CD14-positive monocyte (primary cell): ENCODE results near the gene KLK10. TPM values are rescaled to one million over a fixed set of nuclear protein-coding genes. Genes with fewer than 3 reads are reported as not detected.
A peak's percentile ranks its signal among the peaks of the same experiment; 100 is the strongest.

Experiments
- DNase-seq, 3 donors: peaks; one replicate each; pipeline ENCODE4 v3.0.0-alpha.2; 2011 to 2022
- H2AFZ ChIP-seq: 2 replicates; pipeline ENCODE4 v1.6.0; 2012; ENCODE audit warnings: mild to moderate bottlenecking, low read depth, low read length, inconsistent platforms; ENCODE audit not compliant: insufficient read depth, poor library complexity, severe bottlenecking
- H3K27ac ChIP-seq, 2 donors: 1 replicate in 1 of 2; 2 replicates in 1 of 2; pipeline ENCODE4 v1.5.1; 2012 to 2013; ENCODE audit warnings: low read length in 2 of 2, control low read depth in 1 of 2, inconsistent platforms in 1 of 2, low read depth in 1 of 2, mild to moderate bottlenecking in 1 of 2
- H3K27me3 ChIP-seq, 2 donors: one replicate each; pipeline versions ENCODE4 v1.6.0 to v1.6.1; 2011 to 2013; ENCODE audit warnings: low read length in 2 of 2; ENCODE audit not compliant: control insufficient read depth in 2 of 2, insufficient read depth in 2 of 2
- H3K36me3 ChIP-seq, 2 donors: replicated peaks in 1 of 2; 1 replicate in 1 of 2; 2 replicates in 1 of 2; pipeline versions ENCODE4 v1.5.1 to v1.6.1; 2012 to 2013; ENCODE audit warnings: low read length in 2 of 2, control low read depth in 1 of 2, inconsistent platforms in 1 of 2, mild to moderate bottlenecking in 1 of 2; ENCODE audit not compliant: insufficient read depth in 2 of 2, control insufficient read depth in 1 of 2
- H3K4me1 ChIP-seq, 2 donors: 1 replicate in 1 of 2; 2 replicates in 1 of 2; pipeline versions ENCODE4 v1.5.1 to v1.6.1; 2012 to 2013; ENCODE audit warnings: low read length in 2 of 2, control low read depth in 1 of 2, inconsistent platforms in 1 of 2, mild to moderate bottlenecking in 1 of 2, moderate library complexity in 1 of 2; ENCODE audit not compliant: insufficient read depth in 2 of 2, control insufficient read depth in 1 of 2
- H3K4me2 ChIP-seq: replicated peaks from 2 replicates; pipeline ENCODE3; 2012; ENCODE audit warnings: low read length, moderate library complexity, mild to moderate bottlenecking; ENCODE audit not compliant: poor library complexity, severe bottlenecking; ENCODE audit errors: extremely low read depth
- H3K4me3 ChIP-seq, 3 experiments: fragments of 200-600 bp in 1 of 3; sonication (generic) in 1 of 3; replicated peaks in 1 of 3; 1 replicate in 2 of 3; 2 replicates in 1 of 3; pipeline ENCODE4 v1.5.1; 2011 to 2013; ENCODE audit warnings: low read length in 3 of 3, mild to moderate bottlenecking in 3 of 3, control low read depth in 2 of 3, low read depth in 2 of 3, inconsistent platforms in 1 of 3, moderate library complexity in 1 of 3
- H3K79me2 ChIP-seq: 2 replicates; pipeline ENCODE4 v1.6.0; 2012; ENCODE audit warnings: mild to moderate bottlenecking, control low read depth, inconsistent platforms, low read length, moderate library complexity; ENCODE audit not compliant: insufficient read depth
- H3K9ac ChIP-seq: 2 replicates; pipeline ENCODE4 v1.6.0; 2017; ENCODE audit warnings: low read length, mild to moderate bottlenecking; ENCODE audit not compliant: insufficient read depth, poor library complexity, severe bottlenecking
- H3K9me3 ChIP-seq, 2 donors: replicated peaks in 1 of 2; 1 replicate in 1 of 2; 2 replicates in 1 of 2; pipeline versions ENCODE4 v1.5.1 to v1.6.1; 2012 to 2013; ENCODE audit warnings: low read length in 2 of 2, control low read depth in 1 of 2; ENCODE audit not compliant: control insufficient read depth in 1 of 2, insufficient read depth in 1 of 2
- H4K20me1 ChIP-seq: 2 replicates; pipeline ENCODE4 v1.6.0; 2012; ENCODE audit warnings: mild to moderate bottlenecking, low read length, control low read depth, moderate library complexity; ENCODE audit not compliant: insufficient read depth
- H3K27ac Mint-ChIP-seq, 7 donors: one replicate each; pipeline ENCODE4 v1.8.0; 2020; ENCODE audit warnings: mild to moderate bottlenecking in 7 of 7, mixed read lengths in 7 of 7, moderate library complexity in 6 of 7, inconsistent platforms in 2 of 7
- H3K27me3 Mint-ChIP-seq, 3 donors: one replicate each; pipeline ENCODE4 v1.8.0; 2021 to 2022; ENCODE audit warnings: low read depth in 3 of 3, mild to moderate bottlenecking in 3 of 3, mixed read lengths in 3 of 3, moderate library complexity in 3 of 3, inconsistent platforms in 1 of 3
- H3K36me3 Mint-ChIP-seq, 2 donors: one replicate each; pipeline ENCODE4 v1.8.0; 2020; ENCODE audit warnings: mixed read lengths in 2 of 2, inconsistent platforms in 1 of 2, mild to moderate bottlenecking in 1 of 2
- H3K4me1 Mint-ChIP-seq: one replicate; pipeline ENCODE4 v1.8.0; 2020; ENCODE audit warnings: mild to moderate bottlenecking, mixed read lengths
- H3K4me3 Mint-ChIP-seq, 2 donors: one replicate each; pipeline ENCODE4 v1.8.0; 2020; ENCODE audit warnings: mild to moderate bottlenecking in 2 of 2, mixed read lengths in 2 of 2, moderate library complexity in 1 of 2
- H3K9me3 Mint-ChIP-seq, 7 donors: one replicate each; pipeline ENCODE4 v1.8.0; 2020 to 2022; ENCODE audit warnings: mixed read lengths in 7 of 7, mild to moderate bottlenecking in 6 of 7, moderate library complexity in 6 of 7, inconsistent platforms in 2 of 7
- CTCF ChIP-seq: fragments of 200-600 bp; IDR thresholded peaks from one replicate; pipeline ENCODE4 v1.8.0; 2022; ENCODE audit warnings: antibody characterized with exemption, mild to moderate bottlenecking
- WGBS: methylation state at CpG from one replicate; pipeline ENCODE4 v1.1.5; 2013; ENCODE audit warnings: missing lambda C conversion rate; ENCODE audit not compliant: insufficient coverage; 5-methylcytosine and 5-hydroxymethylcytosine counted together
- intact Hi-C, 2 donors: fragments of 100-400 bp; cut with micrococcal nuclease; formaldehyde crosslinking; loops; one replicate each; pipeline versions ENCODE4 v1.15.0 to v1.15.1; 2023
- polyA plus RNA-seq, 3 donors: library from polyadenylated mRNA; depleted of rRNA in 1 of 3; unstranded in 2 of 3; stranded (reverse) in 1 of 3; fragments of 300-500 nt in 2 of 3; fragments of >200 nt in 1 of 3; fragmentation: Illumina TruSeq in 2 of 3; gene quantifications; 1 replicate in 2 of 3; 2 replicates in 1 of 3; pipeline ENCODE4 v1.2.3, GENCODE V29; 2012 to 2021

The KLK10 gene
- polyA plus RNA-seq, 3 donors: not detected

- no peaks in the 10 kb centered on the region for H4K20me1 ChIP-seq
- no peak overlapping the region for H3K9ac ChIP-seq
- TF ChIP-seq CTCF: no peak
- no peak overlapping the region for H3K4me2 ChIP-seq
- no peaks in the 10 kb centered on the region for H3K9me3 ChIP-seq
- no peak for DNase-seq
- H3K27me3 Mint-ChIP-seq: peaks cover 8 to 19% (median 15%) of the 10 kb centered on the region in 3 donors
- H3K79me2 ChIP-seq: no peaks in the 10 kb centered on the region
- H3K4me3 ChIP-seq: no peak overlapping the region
- no peaks in the 10 kb centered on the region for H3K4me1 ChIP-seq
- peak overlapping the region in 1 of 7 donors; percentile 41 for H3K27ac Mint-ChIP-seq
- no peaks in the 10 kb centered on the region for H3K27me3 ChIP-seq
- no peak overlapping the region for H3K4me3 Mint-ChIP-seq
- no peaks in the 10 kb centered on the region for H3K4me1 Mint-ChIP-seq
- no peaks in the 10 kb centered on the region for H3K36me3 ChIP-seq
- intact Hi-C loops: no loop called here
- no peak overlapping the region for H2AFZ ChIP-seq
- no peaks in the 10 kb centered on the region for H3K36me3 Mint-ChIP-seq
- no peak overlapping the region for H3K27ac ChIP-seq
- H3K9me3 Mint-ChIP-seq: peaks cover 0 to 5% (median 0%) of the 10 kb centered on the region in 7 donors
- WGBS: 49% methylated on average over 19 of the region's 20 CpGs
Observed at GRCh38 chr19:50967929-50968715, 51.4 kb downstream of the KLK10 start.

GRCh38 chr19:50964266-50964665, 55.2 kb downstream of the KLK10 start:
- Histone ChIP-seq H3K4me3 (no peak overlapping the region), H3K4me2 (no peak overlapping the region), H4K20me1 (no peaks in the 10 kb centered on the region), H3K79me2 (no peaks in the 10 kb centered on the region), H3K9ac (no peak overlapping the region), H3K4me1 (no peaks in the 10 kb centered on the region), H3K27ac (no peak overlapping the region), H3K36me3 (no peaks in the 10 kb centered on the region), H3K27me3 (no peaks in the 10 kb centered on the region), H2AFZ (no peak overlapping the region), H3K9me3 (no peaks in the 10 kb centered on the region)
- DNase-seq: no peak
- peaks cover 1 to 16% (median 5%) of the 10 kb centered on the region in 7 donors for H3K9me3 Mint-ChIP-seq
- WGBS: no CpG with 5 or more reads among the region's 3 CpGs
- no peak overlapping the region for H3K27ac Mint-ChIP-seq
- no peaks in the 10 kb centered on the region for H3K36me3 Mint-ChIP-seq
- H3K4me3 Mint-ChIP-seq: no peak overlapping the region
- no peaks in the 10 kb centered on the region for H3K4me1 Mint-ChIP-seq
- intact Hi-C loops: no loop called here
- peaks cover 3 to 14% (median 9%) of the 10 kb centered on the region in 3 donors for H3K27me3 Mint-ChIP-seq
- TF ChIP-seq CTCF: no peak
